GM23248 (cell line): ENCODE data around the gene ERFL. TPM values are rescaled to one million over a fixed set of nuclear protein-coding genes. Genes with fewer than 3 reads are reported as not detected.

Experiments
- DNase-seq: peaks from one replicate; pipeline ENCODE4 v3.0.0-alpha.2; 2015
- H2AFZ ChIP-seq: fragments of 200-600 bp; sonication (generic); 2 replicates; pipeline ENCODE4 v1.6.1; 2016; ENCODE audit warnings: antibody characterized with exemption
- H3F3A ChIP-seq: fragments of 200-600 bp; sonication (generic); 2 replicates; pipeline ENCODE4 v1.6.1; 2016; ENCODE audit warnings: mild to moderate bottlenecking, antibody characterized with exemption, mixed run types; ENCODE audit not compliant: insufficient read depth
- H3K27ac ChIP-seq: fragments of 200-600 bp; sonication (generic); 2 replicates; pipeline ENCODE4 v1.5.1; 2016; ENCODE audit warnings: mild to moderate bottlenecking
- H3K27me3 ChIP-seq: fragments of 200-600 bp; sonication (generic); replicated peaks from 2 replicates; pipeline ENCODE4 v1.6.1; 2016; ENCODE audit warnings: mild to moderate bottlenecking; ENCODE audit not compliant: insufficient read depth
- H3K36me3 ChIP-seq: fragments of 200-600 bp; sonication (generic); 2 replicates; pipeline ENCODE4 v1.6.1; 2016; ENCODE audit warnings: low read depth, mild to moderate bottlenecking
- H3K4me1 ChIP-seq: fragments of 200-600 bp; sonication (generic); 2 replicates; pipeline ENCODE4 v1.6.1; 2016; ENCODE audit warnings: mild to moderate bottlenecking; ENCODE audit not compliant: insufficient read depth
- H3K4me2 ChIP-seq: fragments of 200-600 bp; sonication (generic); one replicate; pipeline ENCODE4 v1.6.1; 2016; ENCODE audit warnings: mild to moderate bottlenecking; ENCODE audit not compliant: unreplicated experiment
- H3K4me3 ChIP-seq: fragments of 200-600 bp; sonication (generic); 2 replicates; pipeline ENCODE4 v1.5.1; 2016; ENCODE audit warnings: mild to moderate bottlenecking
- H3K79me2 ChIP-seq: fragments of 200-600 bp; sonication (generic); 2 replicates; pipeline ENCODE4 v1.6.1; 2016; ENCODE audit warnings: mild to moderate bottlenecking; ENCODE audit not compliant: insufficient read depth
- H3K9ac ChIP-seq: fragments of 200-600 bp; sonication (generic); 2 replicates; pipeline ENCODE4 v1.6.1; 2016; ENCODE audit warnings: mild to moderate bottlenecking
- H3K9me2 ChIP-seq: fragments of 200-600 bp; sonication (generic); 2 replicates; pipeline ENCODE4 v1.6.1; 2016; ENCODE audit warnings: mixed run types, mild to moderate bottlenecking, moderate library complexity; ENCODE audit not compliant: insufficient read depth
- H3K9me3 ChIP-seq: fragments of 200-600 bp; sonication (generic); one replicate; pipeline ENCODE4 v1.6.1; 2017; ENCODE audit warnings: low read depth
- H4K20me1 ChIP-seq: fragments of 200-600 bp; sonication (generic); 2 replicates; pipeline ENCODE4 v1.6.0; 2016; ENCODE audit not compliant: insufficient read depth
- EZH2 ChIP-seq: fragments of 200-600 bp; sonication (generic); IDR thresholded peaks from 2 replicates; pipeline ENCODE4 v1.6.1; 2018; ENCODE audit warnings: antibody characterized with exemption, mild to moderate bottlenecking; ENCODE audit not compliant: insufficient read depth, poor library complexity, severe bottlenecking
- EZH2phosphoT487 ChIP-seq: fragments of 200-600 bp; sonication (generic); IDR thresholded peaks from 2 replicates; pipeline ENCODE4 v1.6.1; 2018; ENCODE audit warnings: antibody characterized with exemption, moderate library complexity, mild to moderate bottlenecking, low read depth; ENCODE audit not compliant: insufficient read depth
- WGBS, 2 experiments: methylation state at CpG; one replicate each; pipeline ENCODE4 v1.1.6; 2015 to 2017; ENCODE audit warnings: low lambda C conversion rate in 2 of 2, low coverage in 1 of 2; ENCODE audit errors: missing lambda C conversion rate in 2 of 2; 5-methylcytosine and 5-hydroxymethylcytosine counted together
- in situ Hi-C: fragments of 300-500 bp; cut with MboI; formaldehyde crosslinking; loops from 2 replicates; pipeline ENCODE4 v1.15.0; 2020
- polyA plus RNA-seq: library from polyadenylated mRNA; unstranded; fragments of >200 nt; fragmentation: Nextera tagmentation; extraction: Ambion mirVana; gene quantifications from 2 replicates; pipeline ENCODE4 v1.2.1, GENCODE V29; 2016
- total RNA-seq: library from RNA; depleted of rRNA; stranded (reverse); fragments of >200 nt; shearing (Covaris generic); gene quantifications from 2 replicates; pipeline ENCODE4 v1.2.3, GENCODE V29; 2014

Gene ERFL
- total and polyA plus RNA-seq, 2 experiments from 2014 or later, result not detected

DNA sequence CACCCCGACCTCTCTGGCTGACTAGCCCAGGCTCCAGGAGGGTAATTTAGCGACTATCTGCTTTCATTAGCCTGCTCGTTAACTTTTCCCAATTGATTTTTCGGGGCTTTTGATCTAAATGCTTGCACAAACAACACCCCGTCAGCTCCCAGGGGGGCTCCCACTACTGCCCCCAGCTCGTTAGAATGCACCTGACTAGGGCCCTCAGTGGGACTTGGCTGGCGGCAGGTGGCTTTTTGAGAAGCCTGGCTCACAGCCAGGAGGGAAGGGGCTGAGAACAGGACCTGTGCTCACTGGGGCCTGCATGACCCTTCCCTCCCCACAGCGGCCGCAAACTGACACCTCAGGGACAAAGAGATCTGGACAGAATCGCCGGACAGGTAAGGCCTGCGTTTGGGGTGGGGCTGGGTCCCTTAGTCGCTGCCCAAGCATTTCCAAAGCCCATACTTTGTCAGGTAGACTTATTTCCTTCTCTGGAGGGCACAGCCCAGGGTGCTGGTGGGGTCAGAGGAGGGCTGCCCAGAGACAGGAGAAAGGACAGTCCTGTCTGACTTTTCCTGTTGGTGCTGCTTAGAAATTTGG lies 58.8 kb downstream of the ERFL start:
- Histone ChIP-seq H4K20me1 (peaks cover 13% of the 10 kb centered on the region; the same call in 1 of the 2 replicates), H3K27ac (peak overlapping the region; percentile 19; the same call in 1 of the 2 replicates), H3K9me2 (no peaks in the 10 kb centered on the region), H3K79me2 (peaks cover 43% of the 10 kb centered on the region), H3K4me1 (no peaks in the 10 kb centered on the region), H3K4me2 (no peak overlapping the region), H3K4me3 (no peak overlapping the region), H3F3A (peaks cover 90% of the 10 kb centered on the region), H3K9me3 (no peaks in the 10 kb centered on the region), H3K36me3 (peaks cover 55% of the 10 kb centered on the region), H3K9ac (peak overlapping the region; percentile 5; the same call in 1 of the 2 replicates), H2AFZ (no peak overlapping the region), H3K27me3 (no peaks in the 10 kb centered on the region)
- 95% methylated on average over 13 of the region's 13 CpGs for WGBS, 2 experiments
- in situ Hi-C loops, result no loop called here
- no peak for DNase-seq
- no peak for TF ChIP-seq EZH2phosphoT487
- TF ChIP-seq EZH2, result no peak

DNA sequence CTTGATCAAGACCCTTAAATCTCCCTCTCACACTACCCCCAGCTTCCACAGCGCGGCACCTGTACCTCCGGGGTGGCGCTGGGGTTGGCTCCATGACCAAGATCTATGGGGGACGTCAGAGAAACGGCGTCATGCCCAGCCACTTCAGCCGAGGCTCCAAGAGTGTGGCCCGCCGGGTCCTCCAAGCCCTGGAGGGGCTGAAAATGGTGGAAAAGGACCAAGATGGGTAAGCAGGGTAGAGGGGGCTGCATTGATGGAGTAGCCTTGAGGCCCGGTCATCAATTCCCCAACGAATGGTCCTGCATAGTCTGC lies 59.3 kb downstream of the ERFL start:
- peaks cover 60% of the 10 kb centered on the region for H3K36me3 ChIP-seq
- H3K9ac ChIP-seq, result no peak overlapping the region
- no peak for TF ChIP-seq EZH2phosphoT487
- TF ChIP-seq EZH2, result no peak
- peaks cover 95% of the 10 kb centered on the region for H3F3A ChIP-seq
- no peaks in the 10 kb centered on the region for H3K9me3 ChIP-seq
- no peak overlapping the region for H3K4me3 ChIP-seq
- H3K4me2 ChIP-seq, result no peak overlapping the region
- no peak for DNase-seq
- H4K20me1 ChIP-seq, result peaks cover 18% of the 10 kb centered on the region; the same call in 1 of the 2 replicates
- peaks cover 48% of the 10 kb centered on the region for H3K79me2 ChIP-seq
- no peaks in the 10 kb centered on the region for H3K4me1 ChIP-seq
- H3K27me3 ChIP-seq, result no peaks in the 10 kb centered on the region
- in situ Hi-C loops, result no loop called here
- WGBS, 2 experiments, result 81 to 83% methylated on average over 12 of the region's 12 CpGs
- no peak overlapping the region for H3K27ac ChIP-seq
- H3K9me2 ChIP-seq, result no peaks in the 10 kb centered on the region
- H2AFZ ChIP-seq, result no peak overlapping the region

DNA sequence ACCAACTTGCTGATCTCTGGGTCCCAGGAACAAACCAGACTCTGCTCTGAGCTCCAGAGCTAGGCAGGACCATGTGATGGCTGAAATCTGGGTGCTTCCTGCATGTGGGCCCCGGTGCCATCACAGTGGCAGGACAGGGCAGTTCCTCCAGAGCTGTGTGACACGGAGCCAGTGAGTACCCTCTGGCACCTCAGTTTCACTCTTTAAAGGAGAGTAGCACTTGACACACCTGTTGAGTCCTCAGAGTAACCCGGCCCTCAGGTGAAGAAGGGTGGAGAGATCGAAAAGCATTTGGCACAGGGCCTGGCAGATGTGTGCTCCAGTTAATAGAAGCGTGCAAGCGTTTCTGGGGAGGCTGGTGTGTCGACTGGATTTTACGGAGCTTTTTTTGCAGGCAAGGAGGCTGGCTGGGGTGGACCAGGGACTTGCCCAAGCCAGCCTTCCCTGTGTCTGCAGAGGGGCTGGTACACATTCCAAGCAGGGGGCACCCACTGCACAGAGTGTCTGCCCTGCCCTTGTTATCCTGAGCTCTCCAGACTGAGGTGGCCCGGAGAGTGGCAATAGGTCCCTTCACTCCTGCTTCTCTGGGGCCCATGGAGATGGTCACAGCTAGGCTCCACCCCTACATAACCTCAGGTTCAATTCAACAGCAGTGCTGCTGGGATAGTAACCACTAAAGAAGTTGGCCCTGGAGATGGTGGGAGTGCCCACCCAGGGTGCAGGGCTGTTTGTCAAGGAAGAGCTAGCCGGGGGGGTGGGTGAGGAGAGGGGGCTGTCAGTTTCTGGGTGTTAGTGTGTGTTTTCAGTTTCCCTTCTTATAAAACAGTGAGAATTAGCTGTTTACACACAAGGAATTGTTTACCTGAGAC lies 59.9 kb downstream of the ERFL start:
- Histone ChIP-seq H2AFZ (no peak overlapping the region), H3K79me2 (peaks cover 54% of the 10 kb centered on the region)
- in situ Hi-C loops, result no loop called here

DNA sequence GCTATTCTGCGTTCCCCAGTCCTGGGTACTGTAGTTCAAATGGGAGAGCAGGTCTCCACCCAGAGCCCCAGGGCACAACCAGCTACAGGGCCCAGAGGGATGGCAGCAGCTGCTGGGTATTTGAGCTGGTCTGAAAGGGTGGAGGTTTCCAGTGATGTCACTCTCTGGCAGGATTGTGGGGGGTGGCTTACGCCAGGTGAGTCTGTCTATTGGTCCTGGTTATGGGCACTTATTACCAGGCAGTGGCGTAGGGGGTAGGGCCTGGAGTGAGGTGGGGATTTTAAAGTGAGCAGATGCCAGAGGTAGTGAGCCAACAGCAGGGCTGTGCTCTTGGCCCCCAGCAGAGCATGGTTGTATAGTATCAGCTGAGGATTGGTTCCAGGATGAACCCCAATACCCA lies 62.0 kb downstream of the ERFL start:
- no peak for DNase-seq
- H3K79me2 ChIP-seq, result peaks cover 74% of the 10 kb centered on the region
- no peaks in the 10 kb centered on the region for H3K9me2 ChIP-seq
- peaks cover 78% of the 10 kb centered on the region for H3K36me3 ChIP-seq
- 81 to 87% methylated on average over 3 of the region's 3 CpGs for WGBS, 2 experiments
- no peak overlapping the region for H3K4me2 ChIP-seq
- in situ Hi-C loops, result no loop called here
- no peak overlapping the region for H2AFZ ChIP-seq
- peaks cover 85% of the 10 kb centered on the region for H3F3A ChIP-seq
- H3K27me3 ChIP-seq, result no peaks in the 10 kb centered on the region
- no peaks in the 10 kb centered on the region for H3K9me3 ChIP-seq
- H3K4me3 ChIP-seq, result no peak overlapping the region
- H3K4me1 ChIP-seq, result peaks cover 23% of the 10 kb centered on the region
- TF ChIP-seq EZH2 (no peak), EZH2phosphoT487 (no peak)
- H4K20me1 ChIP-seq, result peaks cover 28% of the 10 kb centered on the region; the same call in 1 of the 2 replicates
- H3K27ac ChIP-seq, result no peak overlapping the region; the same call in 1 of the 2 replicates
- H3K9ac ChIP-seq, result peak overlapping the region; percentile 29

More for the DNA sequence above, 59.9 kb downstream of the ERFL start:
- Histone ChIP-seq H3K9me2 (no peaks in the 10 kb centered on the region), H3K27ac (no peak overlapping the region), H3K4me2 (no peak overlapping the region), H3K9ac (peak overlapping the region; percentile 34), H3K4me3 (no peak overlapping the region), H3K27me3 (no peaks in the 10 kb centered on the region), H3K36me3 (peaks cover 64% of the 10 kb centered on the region), H3K4me1 (0 out of 2 replicates have a peak, but pooled peaks cover 2% of the 10 kb centered on the region), H3K9me3 (no peaks in the 10 kb centered on the region), H4K20me1 (peaks cover 19% of the 10 kb centered on the region; the same call in 1 of the 2 replicates), H3F3A (peaks cover 90% of the 10 kb centered on the region)
- 84 to 85% methylated on average over 10 of the region's 10 CpGs for WGBS, 2 experiments
- no peak for DNase-seq
- no peak for TF ChIP-seq EZH2
- TF ChIP-seq EZH2phosphoT487, result no peak
